Central memory CD8-positive, alpha-beta T cell (primary cell): Measurements from ENCODE around the gene TSPAN32.
"Not testable (repeated sequence)": the region's sequence is repeated elsewhere in the genome, so short reads cannot be mapped to it uniquely, and the experiment has no call there.

ENCODE experiments used
- ATAC-seq: fragments of 150-1000 bp; cut with Tn5 transposase; replicated peaks from 2 replicates; pipeline ENCODE4 v1.10.0; 2022; ENCODE audit warnings: mild to moderate bottlenecking, moderate FRiP score, moderate number of reproducible peaks; ENCODE audit not compliant: poor library complexity, severe bottlenecking; ENCODE audit errors: extremely low read depth
- DNase-seq, 2 donors: peaks; one replicate each; pipeline ENCODE4 v3.0.0; 2021; ENCODE audit warnings: low spot score in 2 of 2
- H3K27ac Mint-ChIP-seq: one replicate; pipeline ENCODE4 v1.8.0; 2022; ENCODE audit warnings: low read depth, mild to moderate bottlenecking, moderate library complexity, mixed read lengths
- H3K27me3 Mint-ChIP-seq: one replicate; pipeline ENCODE4 v1.8.0; 2022; ENCODE audit warnings: mixed read lengths
- H3K36me3 Mint-ChIP-seq: one replicate; pipeline ENCODE4 v1.8.0; 2022; ENCODE audit warnings: mild to moderate bottlenecking, moderate library complexity, mixed read lengths; ENCODE audit not compliant: insufficient read depth
- H3K4me1 Mint-ChIP-seq: one replicate; pipeline ENCODE4 v1.8.0; 2022; ENCODE audit warnings: mixed read lengths
- H3K4me3 Mint-ChIP-seq: one replicate; pipeline ENCODE4 v1.8.0; 2022; ENCODE audit warnings: mild to moderate bottlenecking, moderate library complexity, mixed read lengths
- H3K9me3 Mint-ChIP-seq: one replicate; pipeline ENCODE4 v1.8.0; 2022; ENCODE audit warnings: mixed read lengths

Gene TSPAN32

DNA sequence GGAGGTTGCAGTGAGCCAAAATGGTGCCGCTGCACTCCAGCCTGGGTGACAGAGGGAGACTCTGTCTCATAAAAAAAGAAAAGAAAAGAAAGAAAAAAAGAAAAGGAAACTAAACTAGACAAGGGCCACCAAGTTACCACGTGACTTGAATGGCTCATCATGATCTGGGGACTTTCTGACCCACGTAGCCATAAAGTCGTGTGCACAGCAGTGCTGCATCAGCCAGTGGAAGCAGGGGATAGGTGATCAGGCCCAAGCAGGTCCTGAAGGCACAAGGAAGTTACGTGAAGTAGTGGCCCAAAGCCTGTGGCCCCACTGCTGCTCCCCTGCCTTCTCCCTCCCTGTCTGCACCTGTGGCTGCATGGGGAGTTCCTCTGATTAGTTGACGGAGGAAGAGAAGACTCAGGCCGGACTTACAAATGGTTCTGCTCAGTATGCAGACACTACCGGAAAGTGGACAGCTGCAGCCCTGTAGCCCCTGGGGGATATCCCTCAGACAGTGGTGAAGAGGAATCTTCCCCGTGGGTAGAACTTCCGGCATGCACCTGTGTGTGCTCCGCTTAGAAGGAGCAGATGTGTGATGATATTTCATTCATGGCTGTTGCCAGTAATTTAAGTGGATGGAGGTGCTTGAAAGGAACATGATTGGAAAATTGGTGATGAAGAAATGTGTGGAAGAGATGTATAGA lies 57.1 kb downstream of the TSPAN32 start:
- Mint-ChIP-seq H3K4me1 (no peaks in the 10 kb centered on the region), H3K36me3 (peaks cover 2% of the 10 kb centered on the region), H3K27me3 (no peaks in the 10 kb centered on the region), H3K27ac (no peak overlapping the region), H3K9me3 (no peaks in the 10 kb centered on the region), H3K4me3 (no peak overlapping the region)
- no peak for DNase-seq
- ATAC-seq, result no peak

DNA sequence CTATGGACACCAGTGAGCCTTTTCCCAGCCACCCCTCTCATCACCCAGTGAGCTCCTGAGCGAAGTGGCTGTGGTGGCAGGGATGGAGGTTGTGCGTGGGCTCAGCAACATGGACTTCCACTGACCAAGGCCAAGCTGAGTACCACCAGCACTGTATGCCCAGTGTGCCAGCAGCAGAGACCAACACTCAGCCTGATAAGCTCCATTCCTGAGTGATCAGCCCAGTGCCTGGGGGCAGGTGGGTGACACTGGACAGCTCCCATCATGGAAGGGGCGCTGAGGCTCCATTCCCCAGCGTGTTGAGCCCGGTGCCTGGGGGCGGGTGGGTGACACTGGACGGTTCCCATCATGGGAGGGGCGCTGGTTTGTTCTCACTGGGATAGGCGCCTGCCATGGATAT lies 57.7 kb downstream of the TSPAN32 start:
- Mint-ChIP-seq H3K4me3 (no peak overlapping the region), H3K4me1 (no peaks in the 10 kb centered on the region)

DNA sequence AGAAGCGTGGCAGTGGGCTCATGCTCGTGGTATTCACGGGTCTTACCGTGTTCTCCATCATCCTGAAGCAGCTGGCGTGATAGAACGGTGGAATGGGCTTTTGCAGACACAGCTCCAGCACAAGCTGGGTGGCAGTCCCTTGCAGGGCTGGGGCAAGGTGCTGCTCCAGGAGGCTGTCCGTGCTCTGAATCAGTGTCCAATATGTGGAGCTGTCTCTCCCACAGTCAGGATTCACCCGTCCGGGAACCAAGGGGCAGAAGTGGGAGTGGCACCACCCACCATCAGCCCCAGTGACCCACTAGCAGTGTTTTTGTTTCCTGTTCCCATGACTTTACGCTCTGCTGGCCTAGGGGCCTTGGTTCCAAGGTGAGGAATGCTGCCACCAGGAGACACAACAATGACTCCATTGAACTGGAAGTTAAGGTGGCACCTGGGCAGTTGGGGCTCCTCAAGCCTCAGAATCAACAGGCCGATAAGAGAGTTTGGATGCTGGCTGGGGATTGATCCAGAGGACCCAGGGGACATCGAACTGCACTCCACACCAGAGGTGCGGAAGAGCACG lies 58.3 kb downstream of the TSPAN32 start:
- no peak overlapping the region for H3K27ac Mint-ChIP-seq
- H3K36me3 Mint-ChIP-seq, result peaks cover 2% of the 10 kb centered on the region
- no peaks in the 10 kb centered on the region for H3K4me1 Mint-ChIP-seq
- DNase-seq (no peak), ATAC-seq (no peak)
- H3K27me3 Mint-ChIP-seq, result no peaks in the 10 kb centered on the region
- H3K4me3 Mint-ChIP-seq, result no peak overlapping the region
- no peaks in the 10 kb centered on the region for H3K9me3 Mint-ChIP-seq

More for the DNA sequence above, 57.7 kb downstream of the TSPAN32 start:
- ATAC-seq, result no peak
- peaks cover 2% of the 10 kb centered on the region for H3K36me3 Mint-ChIP-seq
- no peaks in the 10 kb centered on the region for H3K9me3 Mint-ChIP-seq
- no peaks in the 10 kb centered on the region for H3K27me3 Mint-ChIP-seq
- DNase-seq, result no peak
- no peak overlapping the region for H3K27ac Mint-ChIP-seq

DNA sequence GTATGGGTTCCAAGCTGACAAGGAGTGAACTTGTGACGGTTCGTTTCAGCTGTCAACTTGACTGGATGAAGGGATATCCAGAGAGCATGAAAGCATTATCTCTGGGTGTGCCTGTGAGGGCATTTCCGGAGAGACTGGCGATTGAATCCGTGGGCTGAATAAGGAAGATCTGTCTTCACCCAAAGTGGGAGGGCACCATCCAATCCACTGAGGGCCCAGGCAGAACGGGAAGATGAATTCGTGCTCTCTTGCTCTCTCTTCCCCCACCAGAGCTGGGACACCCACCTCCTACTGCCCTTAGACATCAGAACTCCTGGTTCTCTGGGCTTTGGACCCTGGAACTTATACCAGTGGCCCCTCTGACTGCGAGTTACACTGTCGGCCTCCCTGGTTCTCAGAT lies 59.8 kb downstream of the TSPAN32 start:
- no peaks in the 10 kb centered on the region for H3K9me3 Mint-ChIP-seq
- no peaks in the 10 kb centered on the region for H3K4me1 Mint-ChIP-seq
- DNase-seq (no peak), ATAC-seq (no peak)
- no peaks in the 10 kb centered on the region for H3K36me3 Mint-ChIP-seq
- no peaks in the 10 kb centered on the region for H3K27me3 Mint-ChIP-seq
- no peak overlapping the region for H3K4me3 Mint-ChIP-seq
- no peak overlapping the region for H3K27ac Mint-ChIP-seq

DNA sequence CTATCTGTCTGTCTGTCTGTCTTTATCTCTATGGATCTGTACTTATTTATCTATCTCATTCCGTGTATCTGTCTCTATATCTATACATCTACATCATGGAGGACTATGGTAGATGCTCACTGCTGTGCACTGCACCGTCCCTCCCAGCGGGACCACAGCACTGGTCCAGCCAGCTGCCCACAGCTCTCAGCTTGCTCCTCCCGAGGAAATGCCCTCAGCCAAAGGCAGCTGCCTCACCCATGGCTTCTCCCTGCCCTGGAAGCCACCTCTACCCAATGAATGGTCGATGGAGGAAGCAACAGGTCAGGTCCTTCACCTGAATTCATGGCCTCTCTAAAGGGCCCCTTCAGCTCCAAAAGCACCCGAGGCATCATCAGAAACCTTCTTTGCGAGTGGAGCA lies 60.6 kb downstream of the TSPAN32 start:
- Mint-ChIP-seq H3K4me1 (no peaks in the 10 kb centered on the region), H3K27ac (peak overlapping the region; percentile 4), H3K27me3 (no peaks in the 10 kb centered on the region), H3K4me3 (no peak overlapping the region), H3K9me3 (no peaks in the 10 kb centered on the region), H3K36me3 (no peaks in the 10 kb centered on the region)
- DNase-seq, result no peak
- no peak for ATAC-seq

DNA sequence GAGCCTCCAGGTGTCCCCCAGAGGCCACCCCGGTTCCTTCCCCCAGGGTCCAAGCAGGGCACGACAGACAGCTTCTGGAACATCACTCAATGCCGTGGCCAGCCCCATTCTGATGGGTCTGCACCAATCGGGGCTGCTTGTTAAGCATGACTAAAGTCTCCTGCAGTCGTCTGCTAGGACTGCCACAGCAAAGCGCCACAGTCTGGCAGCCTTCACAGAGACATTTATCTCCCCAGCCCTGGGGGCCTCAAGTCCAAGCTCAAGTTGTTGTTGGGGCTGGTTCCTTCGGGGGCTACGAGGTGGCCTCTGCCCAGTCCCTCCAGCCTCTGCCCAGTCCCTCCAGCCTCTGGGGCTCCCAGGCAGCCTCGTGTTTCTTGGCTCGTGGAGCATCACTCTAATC lies 61.3 kb downstream of the TSPAN32 start:
- no peaks in the 10 kb centered on the region for H3K27me3 Mint-ChIP-seq
- no peak overlapping the region for H3K27ac Mint-ChIP-seq
- no peaks in the 10 kb centered on the region for H3K36me3 Mint-ChIP-seq
- DNase-seq (no peak), ATAC-seq (no peak)
- no peak overlapping the region for H3K4me3 Mint-ChIP-seq
- H3K4me1 Mint-ChIP-seq, result no peaks in the 10 kb centered on the region
- H3K9me3 Mint-ChIP-seq, result no peaks in the 10 kb centered on the region

DNA sequence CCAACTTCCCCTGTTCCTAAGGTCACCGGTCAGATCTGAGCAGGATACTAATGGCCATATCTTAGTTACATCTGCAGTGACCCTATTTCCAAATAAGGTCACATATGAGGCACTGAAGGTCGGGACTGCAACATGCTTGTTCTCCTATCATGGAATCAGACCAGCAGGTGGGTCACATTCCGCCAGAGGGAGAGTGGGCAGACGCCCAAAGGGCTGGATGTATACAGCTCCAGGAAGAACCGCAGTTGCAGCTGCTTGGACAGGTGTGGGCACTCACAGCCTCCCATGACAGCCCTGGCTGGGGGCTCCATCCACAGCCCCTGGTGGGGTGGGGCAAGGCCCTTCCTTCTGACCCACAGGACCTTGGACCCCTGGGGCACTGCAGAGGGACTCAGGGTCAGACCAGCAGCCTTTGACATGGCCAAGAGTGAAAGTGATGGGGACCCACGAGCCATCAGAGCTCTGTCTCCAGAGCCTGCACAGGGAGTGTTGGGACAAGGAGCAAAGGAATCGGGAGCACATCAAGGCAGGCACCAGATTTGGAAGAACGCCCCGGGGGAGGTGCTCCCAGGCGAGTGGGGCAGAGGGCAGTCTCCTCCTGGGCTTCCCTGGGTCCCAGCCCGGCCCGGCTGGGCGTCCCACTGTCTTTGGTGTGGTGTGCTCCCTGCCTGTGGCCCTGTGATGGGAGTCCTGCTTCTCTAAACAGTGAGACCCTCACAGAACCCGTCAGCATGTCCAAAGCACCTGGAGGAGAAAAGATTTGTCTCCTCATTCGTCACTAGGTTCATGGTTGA lies 62.0 kb downstream of the TSPAN32 start:
- Mint-ChIP-seq H3K9me3 (no peaks in the 10 kb centered on the region), H3K36me3 (no peaks in the 10 kb centered on the region), H3K27ac (no peak overlapping the region), H3K4me1 (no peaks in the 10 kb centered on the region), H3K27me3 (no peaks in the 10 kb centered on the region), H3K4me3 (no peak overlapping the region)
- DNase-seq, result no peak
- no peak for ATAC-seq

DNA sequence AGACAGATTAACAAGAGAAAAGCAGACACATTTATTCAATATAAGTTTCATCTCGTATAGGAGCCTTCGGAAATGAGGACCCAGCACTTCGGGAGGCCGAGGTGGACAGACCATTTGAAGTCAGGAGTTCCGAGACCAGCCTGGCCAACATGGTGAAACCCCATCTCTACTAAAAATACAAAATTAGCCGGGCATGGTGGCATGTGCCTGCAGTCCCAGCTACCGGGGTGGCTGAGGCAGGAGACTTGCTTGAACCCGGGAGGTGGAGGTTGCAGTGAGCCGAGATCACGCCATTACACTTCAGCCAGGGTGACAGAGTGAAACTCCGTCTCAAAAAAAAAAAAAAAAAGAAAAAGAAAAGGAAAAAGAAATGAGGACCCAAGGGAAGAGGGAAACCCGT lies 62.6 kb downstream of the TSPAN32 start:
- ATAC-seq, H3K9me3 Mint-ChIP-seq, H3K27ac Mint-ChIP-seq, H3K4me1 Mint-ChIP-seq, H3K36me3 Mint-ChIP-seq, H3K4me3 Mint-ChIP-seq, H3K27me3 Mint-ChIP-seq, DNase-seq: not testable (repeated sequence)

DNA sequence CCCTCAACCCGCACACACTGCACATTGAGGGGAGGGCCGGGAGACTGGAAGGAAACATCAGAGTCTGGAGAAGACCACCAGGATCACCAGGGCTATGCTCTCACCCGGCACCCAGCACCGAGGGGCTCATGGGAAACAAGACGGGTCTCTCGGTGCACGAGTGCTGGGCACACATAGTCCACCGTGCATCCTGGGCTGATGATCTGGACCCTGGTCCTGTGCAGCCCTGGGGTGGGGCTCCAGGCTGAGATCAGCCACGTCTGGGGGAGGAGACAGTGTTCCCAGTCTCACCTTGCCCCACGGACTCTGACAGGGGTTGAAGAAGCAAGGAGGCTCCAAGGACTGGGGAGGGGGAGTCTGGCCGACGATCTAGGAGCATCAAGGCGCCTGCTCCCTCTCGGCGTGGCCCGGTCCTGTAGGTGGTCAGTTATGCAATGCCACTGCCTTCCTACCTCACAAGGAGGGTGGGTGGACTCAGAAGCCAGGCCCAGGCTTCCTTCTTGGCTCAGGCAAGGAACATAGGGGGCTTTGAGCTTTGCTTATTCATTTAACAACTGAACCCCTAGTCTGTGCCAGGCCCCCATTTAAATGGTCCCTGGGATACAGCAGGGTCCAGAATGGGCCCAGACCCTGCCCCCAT lies 63.9 kb downstream of the TSPAN32 start:
- ATAC-seq (no peak), DNase-seq (no peak)
- Mint-ChIP-seq H3K27me3 (no peaks in the 10 kb centered on the region), H3K27ac (no peak overlapping the region), H3K4me3 (no peak overlapping the region), H3K9me3 (no peaks in the 10 kb centered on the region), H3K36me3 (no peaks in the 10 kb centered on the region), H3K4me1 (no peaks in the 10 kb centered on the region)

DNA sequence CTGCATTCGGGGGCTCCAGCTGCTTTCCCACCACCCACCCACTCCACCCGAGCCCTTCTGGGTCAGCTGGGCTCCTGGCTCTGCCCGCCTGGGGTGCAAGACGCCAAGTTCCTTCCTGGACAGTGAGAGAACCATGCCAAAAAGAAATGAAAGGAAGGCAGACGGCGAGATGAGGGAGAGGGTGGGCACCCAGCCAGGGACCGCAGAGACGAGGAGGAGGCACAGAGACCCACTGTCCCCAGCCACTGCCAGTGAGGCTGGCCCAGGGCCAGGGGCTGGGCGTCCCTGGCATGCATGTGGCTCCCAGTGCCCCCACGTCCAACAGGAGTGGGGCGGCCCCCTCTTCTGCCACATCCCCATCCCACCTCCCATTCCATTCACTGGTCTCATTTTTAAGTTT lies 64.5 kb downstream of the TSPAN32 start:
- ATAC-seq (no peak), DNase-seq (no peak)
- Mint-ChIP-seq H3K36me3 (no peaks in the 10 kb centered on the region), H3K27me3 (no peaks in the 10 kb centered on the region), H3K4me3 (no peak overlapping the region), H3K4me1 (no peaks in the 10 kb centered on the region), H3K9me3 (no peaks in the 10 kb centered on the region), H3K27ac (no peak overlapping the region)

DNA sequence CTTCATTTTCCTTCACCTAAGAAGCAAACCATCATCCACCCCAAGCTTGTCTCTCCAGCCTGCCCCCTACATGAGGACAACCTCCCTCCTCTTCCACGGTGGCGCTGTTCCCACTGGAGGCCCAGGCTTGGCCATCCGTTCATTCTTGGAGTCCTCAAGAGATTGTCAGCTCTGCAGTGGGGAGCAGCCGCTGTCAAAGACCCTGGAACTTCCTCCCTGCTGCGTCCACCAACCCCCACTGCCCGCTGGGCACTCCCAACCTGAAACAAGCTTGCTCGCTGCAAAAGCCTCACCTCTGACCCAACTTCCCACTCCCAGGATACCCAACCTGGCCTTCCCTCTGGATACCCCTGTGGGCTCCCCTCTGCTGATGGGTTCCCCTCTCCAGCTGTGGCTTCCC lies 64.9 kb downstream of the TSPAN32 start:
- DNase-seq, result no peak
- no peak overlapping the region for H3K27ac Mint-ChIP-seq

DNA sequence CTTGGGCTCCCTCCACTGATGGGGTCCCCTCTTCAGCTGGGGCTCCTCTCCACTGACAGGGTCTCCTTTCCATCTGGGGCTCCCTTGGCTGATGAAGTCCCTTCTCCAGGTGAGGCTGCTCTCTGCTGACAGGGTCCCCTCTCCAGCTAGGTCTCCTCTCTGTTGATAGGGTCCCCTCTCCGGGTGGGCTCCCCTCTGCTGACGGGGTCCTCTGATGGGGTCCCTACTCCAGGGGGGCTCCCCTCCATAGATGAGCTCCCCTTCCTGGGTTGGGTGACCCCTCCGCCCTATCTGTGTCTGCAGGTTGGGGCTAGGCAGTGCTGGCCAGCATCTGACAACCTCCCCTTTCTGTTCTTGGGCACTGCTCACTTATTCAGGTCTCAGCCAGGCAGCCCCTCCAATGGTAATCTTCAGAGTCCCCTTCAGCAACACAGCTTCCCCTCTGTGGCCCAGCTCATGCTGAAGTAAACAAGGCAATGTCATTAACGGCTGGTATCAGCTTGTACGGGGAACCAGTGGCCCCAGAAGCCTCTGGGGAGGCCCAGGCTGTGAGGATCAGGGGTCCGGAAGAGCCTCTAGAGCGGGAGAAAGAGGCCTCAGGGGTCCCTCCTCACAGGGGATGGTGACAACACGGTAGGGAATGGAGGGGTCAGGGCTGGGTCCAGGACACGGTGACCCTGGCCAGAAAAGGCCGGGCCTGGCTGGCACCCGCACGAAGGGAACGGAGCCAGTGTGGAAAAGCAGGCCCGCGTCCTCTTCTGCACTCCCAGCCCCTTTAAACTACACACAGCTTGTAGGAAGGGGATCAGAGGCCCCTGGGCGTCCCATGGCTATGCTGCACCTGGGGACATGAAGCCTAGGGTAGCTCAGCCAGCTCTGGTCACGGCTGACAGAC lies 65.7 kb downstream of the TSPAN32 start:
- H3K27me3 Mint-ChIP-seq, result no peaks in the 10 kb centered on the region
- H3K27ac Mint-ChIP-seq, result no peak overlapping the region
- no peaks in the 10 kb centered on the region for H3K9me3 Mint-ChIP-seq
- no peak for DNase-seq
- H3K36me3 Mint-ChIP-seq, result no peaks in the 10 kb centered on the region
- H3K4me1 Mint-ChIP-seq, result no peaks in the 10 kb centered on the region
- H3K4me3 Mint-ChIP-seq, result no peak overlapping the region
- no peak for ATAC-seq

More for the DNA sequence above, 64.9 kb downstream of the TSPAN32 start:
- H3K36me3 Mint-ChIP-seq, result no peaks in the 10 kb centered on the region
- no peak for ATAC-seq
- H3K4me1 Mint-ChIP-seq, result no peaks in the 10 kb centered on the region
- no peaks in the 10 kb centered on the region for H3K27me3 Mint-ChIP-seq
- no peak overlapping the region for H3K4me3 Mint-ChIP-seq
- no peaks in the 10 kb centered on the region for H3K9me3 Mint-ChIP-seq
